GM12878 (cell line): Measurements from ENCODE around the gene S100A9. TPM values are rescaled to one million over a fixed set of nuclear protein-coding genes. Genes with fewer than 3 reads are reported as not detected.

ENCODE experiments used
- ATAC-seq: fragments of 200-7000 bp; cut with Tn5 transposase; 3 replicates; pipeline ENCODE4 v1.9.1; 2020; ENCODE audit warnings: mild to moderate bottlenecking, moderate library complexity
- BruUV-seq: library from RNA; stranded (reverse); fragments of 400-500 nt; replicated peaks from 2 replicates; lab custom pipeline; 2021; lab: Mats Ljungman, UMichigan
- CTCF ChIA-PET: fragments of 300-600 bp; sonication (Branson Sonifier 250); formaldehyde crosslinking; extraction: SDS; loops from one replicate; lab custom pipeline; 2021; ENCODE audit warnings: inconsistent platforms; lab: Yijun Ruan, JAX
- POLR2A ChIA-PET: fragments of 350-600 bp; formaldehyde crosslinking; extraction: SDS; loops from one replicate; lab custom pipeline; 2021; ENCODE audit warnings: inconsistent platforms; lab: Charles Lee
- RAD21 ChIA-PET: fragments of 300-600 bp; sonication (Branson Sonifier 250); formaldehyde crosslinking; loops from one replicate; lab custom pipeline; 2023; ENCODE audit warnings: antibody characterized with exemption; ENCODE audit not compliant: unreplicated experiment; lab: Charles Lee
- SMC1A ChIA-PET: fragments of 300-600 bp; sonication (Branson Sonifier 250); formaldehyde crosslinking; loops from one replicate; lab custom pipeline; 2023; ENCODE audit not compliant: unreplicated experiment, uncharacterized antibody; lab: Charles Lee
- DNase-seq: peaks from one replicate; pipeline ENCODE4 v3.0.0-alpha.2; 2011; ENCODE audit warnings: low read depth, low spot score
- FAIRE-seq: peaks from 3 replicates; lab custom pipeline; 2011; peaks lifted over from hg19 to GRCh38; lab: Jason Lieb, UNC
- H2AFZ ChIP-seq: 2 replicates; pipeline ENCODE4 v1.6.0; 2011; ENCODE audit warnings: low read depth, low read length, control low read depth; ENCODE audit not compliant: control insufficient read depth
- H3K27ac ChIP-seq: 2 replicates; pipeline ENCODE4 v1.5.1; 2011; ENCODE audit warnings: control low read depth; ENCODE audit not compliant: control insufficient read depth, insufficient read depth
- H3K27me3 ChIP-seq, 2 experiments: replicated peaks in 1 of 2; 2 replicates each; pipeline versions ENCODE4 v1.6.0 to v1.6.1; 2011; ENCODE audit warnings: low read length in 1 of 2; ENCODE audit not compliant: control insufficient read depth in 2 of 2, insufficient read depth in 2 of 2
- H3K36me3 ChIP-seq, 2 experiments: 2 replicates each; pipeline ENCODE4 v1.5.1; 2011; ENCODE audit warnings: low read length in 1 of 2; ENCODE audit not compliant: control insufficient read depth in 2 of 2, insufficient read depth in 2 of 2
- H3K4me1 ChIP-seq: 2 replicates; pipeline ENCODE4 v1.6.1; 2011; ENCODE audit warnings: mild to moderate bottlenecking, low read length, moderate library complexity, mixed read lengths; ENCODE audit not compliant: control insufficient read depth, insufficient read depth
- H3K4me2 ChIP-seq: 2 replicates; pipeline ENCODE4 v1.6.0; 2011; ENCODE audit warnings: control low read depth; ENCODE audit not compliant: control insufficient read depth, insufficient read depth
- H3K4me3 ChIP-seq: fragments of 200-600 bp; sonication (generic); 2 replicates; pipeline ENCODE4 v1.5.1; 2016
- H3K79me2 ChIP-seq: 2 replicates; pipeline ENCODE4 v1.6.0; 2011; ENCODE audit warnings: low read length; ENCODE audit not compliant: control insufficient read depth, insufficient read depth
- H3K9ac ChIP-seq: 2 replicates; pipeline ENCODE4 v1.8.0; 2011; ENCODE audit warnings: low read length, control low read depth, mixed read lengths; ENCODE audit not compliant: control insufficient read depth, insufficient read depth
- H3K9me3 ChIP-seq: replicated peaks from 3 replicates; pipeline ENCODE4 v1.5.1; 2011; ENCODE audit warnings: mild to moderate bottlenecking, low read length; ENCODE audit not compliant: control insufficient read depth, insufficient read depth
- H4K20me1 ChIP-seq: 2 replicates; pipeline ENCODE4 v1.6.0; 2011; ENCODE audit not compliant: control insufficient read depth, insufficient read depth
- CBX5 ChIP-seq: sonication (generic); IDR thresholded peaks from 2 replicates; pipeline ENCODE4 v1.6.1; 2016; ENCODE audit warnings: low read depth, moderate library complexity, mild to moderate bottlenecking, inconsistent platforms
- CHD4 ChIP-seq: fragments of 200-600 bp; sonication (generic); IDR thresholded peaks from 2 replicates; pipeline ENCODE4 v1.6.1; 2016; ENCODE audit warnings: mild to moderate bottlenecking
- DPF2 ChIP-seq: fragments of 450-650 bp; IDR thresholded peaks from 2 replicates; pipeline ENCODE4 v1.6.1; 2017; ENCODE audit warnings: mild to moderate bottlenecking
- EED ChIP-seq: sonication (generic); IDR thresholded peaks from 2 replicates; pipeline ENCODE4 v1.6.1; 2016; ENCODE audit warnings: antibody characterized with exemption, low read depth
- EP300 ChIP-seq, 2 experiments: fragments of 150-350 bp in 1 of 2; IDR thresholded peaks; 2 replicates each; pipeline ENCODE4 v1.6.1; 2011 to 2012; ENCODE audit warnings: low read depth in 2 of 2, low read length in 2 of 2, borderline replicate concordance in 1 of 2, improper control_type of control experiment in 1 of 2, inconsistent platforms in 1 of 2; ENCODE audit not compliant: control insufficient read depth in 1 of 2
- ETV6 ChIP-seq, 2 experiments: fragments of 450-650 bp in 1 of 2; IDR thresholded peaks in 1 of 2; conservative IDR thresholded peaks in 1 of 2; 2 replicates each; pipeline ENCODE4 v1.6.1; 2014; ENCODE audit warnings: antibody characterized with exemption in 1 of 2, borderline replicate concordance in 1 of 2, low read depth in 1 of 2, mild to moderate bottlenecking in 1 of 2, moderate library complexity in 1 of 2
- HDGF ChIP-seq: fragments of 450-650 bp; IDR thresholded peaks from 2 replicates; pipeline ENCODE4 v1.6.1; 2016; ENCODE audit warnings: antibody characterized with exemption
- JUND ChIP-seq: IDR thresholded peaks from 2 replicates; pipeline ENCODE4 v1.6.1; 2012; ENCODE audit warnings: low read depth, mild to moderate bottlenecking, low read length, improper control_type of control experiment, moderate library complexity
- MAX ChIP-seq: IDR thresholded peaks from 2 replicates; pipeline ENCODE4 v1.6.1; 2012; ENCODE audit warnings: low read depth, low read length, improper control_type of control experiment
- MEF2B ChIP-seq: fragments of 450-650 bp; IDR thresholded peaks from 2 replicates; pipeline ENCODE4 v1.6.1; 2018; ENCODE audit warnings: mild to moderate bottlenecking, moderate library complexity; ENCODE audit not compliant: partially characterized antibody, poor library complexity, severe bottlenecking
- NR2C1 ChIP-seq: fragments of 450-650 bp; IDR thresholded peaks from 2 replicates; pipeline ENCODE4 v1.6.1; 2017; ENCODE audit warnings: antibody characterized with exemption, mild to moderate bottlenecking, moderate library complexity
- NRF1 ChIP-seq: conservative IDR thresholded peaks from 2 replicates; pipeline ENCODE4 v1.6.1; 2011; ENCODE audit warnings: mild to moderate bottlenecking, low read depth, low read length, improper control_type of control experiment
- RCOR1 ChIP-seq: conservative IDR thresholded peaks from 2 replicates; pipeline ENCODE4 v1.6.1; 2012; ENCODE audit warnings: low read depth, low read length, improper control_type of control experiment
- SMARCA5 ChIP-seq: fragments of 450-650 bp; IDR thresholded peaks from 2 replicates; pipeline ENCODE4 v1.6.1; 2017; ENCODE audit warnings: mild to moderate bottlenecking
- SMC3 ChIP-seq: IDR thresholded peaks from 2 replicates; pipeline ENCODE4 v1.6.1; 2011; ENCODE audit warnings: low read length, improper control_type of control experiment, borderline replicate concordance
- ZNF207 ChIP-seq: fragments of 450-650 bp; IDR thresholded peaks from 2 replicates; pipeline ENCODE4 v1.6.1; 2014; ENCODE audit warnings: antibody characterized with exemption, mild to moderate bottlenecking, borderline replicate concordance
- ZSCAN29 ChIP-seq: fragments of 450-650 bp; IDR thresholded peaks from 2 replicates; pipeline ENCODE4 v1.6.1; 2017; ENCODE audit warnings: mild to moderate bottlenecking, moderate library complexity
- WGBS: methylation state at CpG from one replicate; pipeline ENCODE4 v1.1.6; 2016; ENCODE audit warnings: low lambda C conversion rate; ENCODE audit not compliant: insufficient replicate concordance, insufficient coverage; ENCODE audit errors: missing lambda C conversion rate; 5-methylcytosine and 5-hydroxymethylcytosine counted together
- in situ Hi-C: fragments of 300-500 bp; cut with MboI; formaldehyde crosslinking; loops from 9 replicates; pipeline ENCODE4 v1.14.3; 2018; ENCODE audit warnings: mixed read lengths
- intact Hi-C: fragments of 100-400 bp; cut with micrococcal nuclease; formaldehyde crosslinking; loops from one replicate; pipeline ENCODE4 v1.14.2; 2022; ENCODE audit not compliant: unreplicated experiment
- polyA plus RNA-seq, 11 experiments: library from polyadenylated mRNA; depleted of rRNA in 4 of 11; unstranded in 6 of 11; stranded (reverse) in 5 of 11; fragments of >200 nt; fragmentation: Nextera tagmentation in 4 of 11; fragmentation: Illumina TruSeq in 1 of 11; extraction: Ambion mirVana in 4 of 11; extraction: Trizol in 1 of 11; gene quantifications; 1 replicate in 1 of 11; 2 replicates in 10 of 11; pipeline versions ENCODE4 v1.2.1 to v1.2.3, GENCODE V29; 2011 to 2016; ENCODE audit warnings: inconsistent platforms in 2 of 11, missing spikeins in 2 of 11, low read depth in 1 of 11
- total RNA-seq, 4 experiments: library from RNA; depleted of rRNA in 3 of 4; stranded (reverse); fragments of >200 nt in 3 of 4; fragmentation: Illumina TruSeq in 1 of 4; extraction: Trizol in 1 of 4; gene quantifications; 2 replicates each; pipeline versions ENCODE4 v1.2.1 to v1.2.3, GENCODE V29; 2013 to 2021
- TF ChIP-seq, protein P1 (sequence below): IDR thresholded peaks from 2 replicates; pipeline ENCODE4 v1.6.1; 2011; ENCODE audit warnings: low read depth, low read length, improper control_type of control experiment, borderline replicate concordance

S100A9 gene
- total and polyA plus RNA-seq, 10 of the 15 experiments (the other 5 are each of a cell fraction or from before 2014, with no cell fraction given), result 0.22 to 1.7 (median 0.49) TPM; not detected in 3

- TF ChIP-seq DPF2, result no peak
- TF ChIP-seq HDGF, result no peak
- no peak for TF ChIP-seq RCOR1
- TF ChIP-seq EP300 (IDR thresholded peaks at IDR 0.05; ENCODE audit: borderline replicate concordance in 1 of 2, control insufficient read depth in 1 of 2, low read depth in 2 of 2, low read length in 2 of 2), result no peak
- TF ChIP-seq SMC3, result no peak
- no peak for TF ChIP-seq ETV6 (conservative IDR thresholded peaks at IDR 0.05 in 1 of 2, IDR thresholded peaks at IDR 0.05 in 1 of 2; ENCODE audit: borderline replicate concordance in 1 of 2, low read depth in 1 of 2)
- TF ChIP-seq NR2C1, result no peak
- no peak for TF ChIP-seq ZNF207
- TF ChIP-seq NRF1, result no peak
Observed at GRCh38 chr1:153392822-153393221, 35.2 kb downstream of the S100A9 start (continued).

GRCh38 chr1:153393926-153394325 lies 36.3 kb downstream of the S100A9 start:
- ATAC-seq (no peak), FAIRE-seq (no peak), DNase-seq (no peak)
- Histone ChIP-seq H3K4me1 (no peaks in the 10 kb centered on the region), H3K4me2 (no peak overlapping the region), H3K9ac (no peak overlapping the region), H3K9me3 (no peaks in the 10 kb centered on the region), H2AFZ (no peak overlapping the region), H3K27ac (no peak overlapping the region), H3K4me3 (no peak overlapping the region), H4K20me1 (no peaks in the 10 kb centered on the region), H3K79me2 (no peaks in the 10 kb centered on the region), H3K36me3 (no peaks in the 10 kb centered on the region), H3K27me3 (peaks cover 2% of the 10 kb centered on the region in 2 experiments; a peak in 3 of 4 replicates)
- WGBS, result 64% methylated on average over 6 of the region's 6 CpGs
- CTCF ChIA-PET, result interaction anchor here (1.2 kb wide), 1 partner anchor 39 kb away, joined by 3 read pairs; no protein-coding TSS in a partner anchor
- SMC1A ChIA-PET, result no interaction called here
- BruUV-seq, result no TSS peak
- RAD21 ChIA-PET, result no interaction called here
- POLR2A ChIA-PET, result no interaction called here
- in situ Hi-C loops, result no loop called here
- intact Hi-C loops, result no loop called here
- no peak for TF ChIP-seq JUND
- no peak for TF ChIP-seq MAX
- TF ChIP-seq ZSCAN29, result no peak
- no peak for TF ChIP-seq MEF2B
- no peak for TF ChIP-seq CBX5
- TF ChIP-seq, protein P1, sequence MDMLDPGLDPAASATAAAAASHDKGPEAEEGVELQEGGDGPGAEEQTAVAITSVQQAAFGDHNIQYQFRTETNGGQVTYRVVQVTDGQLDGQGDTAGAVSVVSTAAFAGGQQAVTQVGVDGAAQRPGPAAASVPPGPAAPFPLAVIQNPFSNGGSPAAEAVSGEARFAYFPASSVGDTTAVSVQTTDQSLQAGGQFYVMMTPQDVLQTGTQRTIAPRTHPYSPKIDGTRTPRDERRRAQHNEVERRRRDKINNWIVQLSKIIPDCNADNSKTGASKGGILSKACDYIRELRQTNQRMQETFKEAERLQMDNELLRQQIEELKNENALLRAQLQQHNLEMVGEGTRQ, result no peak
- no peak for TF ChIP-seq EED
- no peak for TF ChIP-seq CHD4
- TF ChIP-seq SMARCA5, result no peak
